Calu3 (cell line): ENCODE data around the gene KCNMB2. TPM values are rescaled to one million over a fixed set of nuclear protein-coding genes. Genes with fewer than 3 reads are reported as not detected.

Source experiments
- BruUV-seq: library from RNA; stranded (reverse); fragments of 400-500 nt; replicated peaks from 2 replicates; lab custom pipeline; 2021; lab: Mats Ljungman, UMichigan
- CTCF ChIA-PET: fragments of 300-600 bp; sonication (Branson Sonifier 250); formaldehyde crosslinking; loops from one replicate; lab custom pipeline; 2022; ENCODE audit warnings: antibody characterized with exemption; lab: Charles Lee
- DNase-seq: peaks from one replicate; pipeline ENCODE4 v3.0.0; 2022
- H3K27ac Mint-ChIP-seq: one replicate; pipeline ENCODE4 v1.8.0; 2022; ENCODE audit warnings: mixed read lengths; ENCODE audit not compliant: unreplicated experiment
- H3K27me3 Mint-ChIP-seq: one replicate; pipeline ENCODE4 v1.8.0; 2022; ENCODE audit warnings: mixed read lengths; ENCODE audit not compliant: unreplicated experiment
- H3K36me3 Mint-ChIP-seq: one replicate; pipeline ENCODE4 v1.8.0; 2022; ENCODE audit warnings: mild to moderate bottlenecking, moderate library complexity, mixed read lengths; ENCODE audit not compliant: insufficient read depth, unreplicated experiment
- H3K4me1 Mint-ChIP-seq: one replicate; pipeline ENCODE4 v1.8.0; 2022; ENCODE audit warnings: mild to moderate bottlenecking, low read depth, mixed read lengths; ENCODE audit not compliant: unreplicated experiment
- H3K4me3 Mint-ChIP-seq: one replicate; pipeline ENCODE4 v1.8.0; 2022; ENCODE audit warnings: mild to moderate bottlenecking, low read depth, moderate library complexity, mixed read lengths; ENCODE audit not compliant: unreplicated experiment
- H3K9me3 Mint-ChIP-seq: one replicate; pipeline ENCODE4 v1.8.0; 2022; ENCODE audit warnings: low read depth, mixed read lengths; ENCODE audit not compliant: unreplicated experiment
- intact Hi-C: fragments of 100-400 bp; cut with micrococcal nuclease; formaldehyde crosslinking; loops from one replicate; pipeline ENCODE4 v1.10.0; 2022; ENCODE audit not compliant: unreplicated experiment
- total RNA-seq: library from RNA; stranded (reverse); gene quantifications from 2 replicates; pipeline ENCODE4 v1.2.3, GENCODE V29; 2022
- TF ChIP-seq, protein P1 (sequence below): fragments of 200-600 bp; IDR thresholded peaks from one replicate; pipeline ENCODE4 v1.8.0; 2022; ENCODE audit warnings: antibody characterized with exemption; ENCODE audit not compliant: unreplicated experiment

KCNMB2 gene
- total RNA-seq, 1 experiment from 2014 or later = not detected

DNA sequence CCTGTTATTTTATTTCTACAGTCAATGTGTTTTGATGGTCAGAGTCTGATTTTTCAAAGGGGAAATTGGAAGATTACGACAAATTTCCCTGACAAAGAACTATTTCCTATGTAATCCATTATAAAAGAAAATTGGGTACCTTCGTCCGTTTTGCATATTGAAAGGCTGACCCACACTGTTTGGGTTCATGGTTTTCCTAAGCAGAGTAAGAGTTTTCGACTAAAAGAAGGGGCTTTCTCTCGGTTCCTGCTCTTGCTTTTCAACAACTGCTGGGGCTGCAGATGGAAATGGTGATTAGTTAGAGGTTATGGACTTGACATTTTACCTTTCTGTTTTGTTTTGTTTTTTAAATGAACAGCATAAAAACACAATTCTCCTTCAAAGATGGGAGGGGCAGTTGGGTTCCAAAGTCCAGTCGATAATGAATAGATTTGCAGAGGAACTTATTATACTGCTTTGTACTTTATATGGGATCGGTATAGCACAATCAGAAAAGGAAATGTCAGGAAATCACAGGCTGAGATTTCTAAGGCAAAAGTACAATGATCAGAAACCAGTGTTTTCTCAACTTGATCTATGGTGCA is 978 bp downstream of the KCNMB2 start:
- TF ChIP-seq, protein P1, sequence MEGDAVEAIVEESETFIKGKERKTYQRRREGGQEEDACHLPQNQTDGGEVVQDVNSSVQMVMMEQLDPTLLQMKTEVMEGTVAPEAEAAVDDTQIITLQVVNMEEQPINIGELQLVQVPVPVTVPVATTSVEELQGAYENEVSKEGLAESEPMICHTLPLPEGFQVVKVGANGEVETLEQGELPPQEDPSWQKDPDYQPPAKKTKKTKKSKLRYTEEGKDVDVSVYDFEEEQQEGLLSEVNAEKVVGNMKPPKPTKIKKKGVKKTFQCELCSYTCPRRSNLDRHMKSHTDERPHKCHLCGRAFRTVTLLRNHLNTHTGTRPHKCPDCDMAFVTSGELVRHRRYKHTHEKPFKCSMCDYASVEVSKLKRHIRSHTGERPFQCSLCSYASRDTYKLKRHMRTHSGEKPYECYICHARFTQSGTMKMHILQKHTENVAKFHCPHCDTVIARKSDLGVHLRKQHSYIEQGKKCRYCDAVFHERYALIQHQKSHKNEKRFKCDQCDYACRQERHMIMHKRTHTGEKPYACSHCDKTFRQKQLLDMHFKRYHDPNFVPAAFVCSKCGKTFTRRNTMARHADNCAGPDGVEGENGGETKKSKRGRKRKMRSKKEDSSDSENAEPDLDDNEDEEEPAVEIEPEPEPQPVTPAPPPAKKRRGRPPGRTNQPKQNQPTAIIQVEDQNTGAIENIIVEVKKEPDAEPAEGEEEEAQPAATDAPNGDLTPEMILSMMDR = no peak
- CTCF ChIA-PET = no interaction called here
- H3K9me3 Mint-ChIP-seq = no peaks in the 10 kb centered on the region
- peak overlapping the region; percentile 56 for H3K4me3 Mint-ChIP-seq
- no peaks in the 10 kb centered on the region for H3K36me3 Mint-ChIP-seq
- H3K4me1 Mint-ChIP-seq = no peaks in the 10 kb centered on the region
- no TSS peak for BruUV-seq
- H3K27ac Mint-ChIP-seq = no peak overlapping the region
- intact Hi-C loops = no loop called here
- H3K27me3 Mint-ChIP-seq = no peaks in the 10 kb centered on the region
- no peak for DNase-seq

DNA sequence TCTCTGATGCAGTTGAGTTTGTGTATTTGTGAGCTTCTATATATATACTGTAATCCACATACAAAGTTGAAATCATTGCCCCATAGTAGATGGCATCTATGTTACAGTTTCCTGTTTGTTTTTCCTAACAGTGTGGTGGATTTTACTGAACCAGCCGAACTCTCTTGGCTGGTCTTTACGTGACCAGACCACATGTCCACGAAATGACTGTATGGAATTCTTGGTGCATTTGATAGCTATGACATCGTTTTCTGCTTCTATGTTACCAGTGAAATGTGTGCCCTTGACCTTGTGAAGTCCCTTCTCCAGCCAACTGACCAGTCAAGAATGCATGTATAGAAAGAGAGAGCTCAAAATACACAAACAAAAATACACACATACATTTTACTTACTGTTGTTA is 1.8 kb downstream of the KCNMB2 start:
- H3K27ac Mint-ChIP-seq = no peak overlapping the region
- H3K4me3 Mint-ChIP-seq = no peak overlapping the region
- TF ChIP-seq, protein P1 = no peak
- H3K27me3 Mint-ChIP-seq = no peaks in the 10 kb centered on the region
- BruUV-seq = no TSS peak
- CTCF ChIA-PET = no interaction called here
- intact Hi-C loops = no loop called here
- H3K36me3 Mint-ChIP-seq = no peaks in the 10 kb centered on the region
- H3K4me1 Mint-ChIP-seq = no peaks in the 10 kb centered on the region
- no peaks in the 10 kb centered on the region for H3K9me3 Mint-ChIP-seq
- DNase-seq = no peak

DNA sequence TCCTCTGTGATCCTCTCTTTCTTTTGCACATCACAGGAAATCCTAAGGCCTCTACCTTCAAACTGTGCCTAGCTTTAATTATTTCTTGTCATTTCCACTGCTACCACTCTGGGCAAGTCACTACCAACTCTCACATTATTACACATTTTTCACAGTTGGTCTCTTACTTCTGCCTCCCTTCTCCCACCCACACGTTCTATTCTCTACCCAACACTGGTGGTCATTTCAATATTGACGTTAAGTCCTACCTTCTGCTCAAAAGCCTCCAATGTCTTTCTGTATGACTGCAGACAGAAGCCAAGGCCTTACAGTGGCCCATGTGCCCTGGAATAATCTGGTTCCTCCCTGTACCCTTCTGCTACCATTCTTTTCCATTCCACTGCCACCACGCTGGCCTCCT is 3.9 kb downstream of the KCNMB2 start:
- Mint-ChIP-seq H3K27me3 (no peaks in the 10 kb centered on the region), H3K27ac (no peak overlapping the region)
- BruUV-seq = no TSS peak

DNA sequence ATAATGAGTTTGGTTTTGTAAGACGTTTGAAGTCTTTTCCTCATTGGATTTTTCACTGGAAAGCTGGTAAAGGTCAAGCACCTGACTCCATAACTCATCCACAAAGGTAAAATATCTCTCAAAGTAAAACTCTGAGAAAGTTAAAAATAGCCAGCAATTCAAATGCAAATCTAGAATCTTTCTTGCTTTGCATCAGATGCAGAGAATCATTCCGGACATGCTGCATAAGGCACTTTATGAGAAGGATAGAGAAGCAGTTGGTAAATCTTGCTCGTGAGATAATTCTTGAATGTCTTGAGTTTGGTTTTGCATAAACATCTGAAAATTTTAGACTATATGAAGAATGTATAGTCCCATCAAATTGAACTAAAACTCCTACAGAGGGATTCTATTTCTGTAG is 9.1 kb downstream of the KCNMB2 start:
- intact Hi-C loops = no loop called here
- Mint-ChIP-seq H3K4me3 (no peak overlapping the region), H3K9me3 (no peaks in the 10 kb centered on the region), H3K27me3 (no peaks in the 10 kb centered on the region), H3K36me3 (no peaks in the 10 kb centered on the region), H3K27ac (no peak overlapping the region), H3K4me1 (no peaks in the 10 kb centered on the region)
- DNase-seq = no peak
- BruUV-seq = no TSS peak
- TF ChIP-seq, protein P1 = no peak
- CTCF ChIA-PET = no interaction called here

More for the DNA sequence above, 3.9 kb downstream of the KCNMB2 start:
- intact Hi-C loops = no loop called here
- TF ChIP-seq, protein P1 = no peak
- no peaks in the 10 kb centered on the region for H3K4me1 Mint-ChIP-seq
- no peak for DNase-seq
- H3K4me3 Mint-ChIP-seq = no peak overlapping the region
- H3K9me3 Mint-ChIP-seq = no peaks in the 10 kb centered on the region
- H3K36me3 Mint-ChIP-seq = no peaks in the 10 kb centered on the region
- CTCF ChIA-PET = no interaction called here
